ENCODE measurements around the gene LILRB3.
A peak's percentile ranks its signal among the peaks of the same experiment; 100 is the strongest.
"Not testable (repeated sequence)": the region's sequence is repeated elsewhere in the genome, so short reads cannot be mapped to it uniquely, and the experiment has no call there.

The LILRB3 gene

GRCh38 chr19:54189145-54189734 is 33.6 kb downstream of the LILRB3 start, which contains the start of gene MBOAT7:
Gene MBOAT7, minus strand, starts transcription at chr19:54189580. Its CDS starts 1,072 bp downstream, at chr19:54188508.
- DNase-seq = no peak

- DNase-seq = peak; percentile 91
Observed at GRCh38 chr19:54188215-54188871, 34.5 kb downstream of the LILRB3 start.

DNA sequence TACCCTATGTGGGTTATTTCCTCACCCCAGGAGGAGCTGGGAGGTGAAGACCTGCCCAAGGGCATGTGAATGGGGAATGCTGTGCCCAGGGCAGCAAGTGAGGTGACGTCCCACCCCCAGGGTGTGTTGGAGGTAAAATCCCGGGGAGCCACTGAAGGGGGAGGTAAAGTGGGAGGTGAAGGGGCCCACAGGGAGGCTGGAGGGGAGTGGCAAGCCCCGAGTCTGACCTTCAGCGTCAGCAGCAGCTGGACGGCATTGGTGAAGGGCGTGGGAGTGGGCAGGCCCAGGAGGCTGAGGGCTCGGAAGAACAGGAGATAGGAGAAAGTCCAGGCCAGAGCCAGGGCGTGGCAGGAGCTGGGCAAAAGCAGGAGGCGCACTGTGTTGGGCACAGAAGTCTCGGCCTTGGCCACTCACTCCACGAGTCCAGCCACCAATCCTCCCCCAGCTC is 35.8 kb downstream of the LILRB3 start:
- DNase-seq = no peak

- DNase-seq = no peak
Observed at GRCh38 chr19:54186351-54186750, 36.5 kb downstream of the LILRB3 start.

- DNase-seq = no peak
Observed at GRCh38 chr19:54183431-54183830, 39.4 kb downstream of the LILRB3 start.

DNA sequence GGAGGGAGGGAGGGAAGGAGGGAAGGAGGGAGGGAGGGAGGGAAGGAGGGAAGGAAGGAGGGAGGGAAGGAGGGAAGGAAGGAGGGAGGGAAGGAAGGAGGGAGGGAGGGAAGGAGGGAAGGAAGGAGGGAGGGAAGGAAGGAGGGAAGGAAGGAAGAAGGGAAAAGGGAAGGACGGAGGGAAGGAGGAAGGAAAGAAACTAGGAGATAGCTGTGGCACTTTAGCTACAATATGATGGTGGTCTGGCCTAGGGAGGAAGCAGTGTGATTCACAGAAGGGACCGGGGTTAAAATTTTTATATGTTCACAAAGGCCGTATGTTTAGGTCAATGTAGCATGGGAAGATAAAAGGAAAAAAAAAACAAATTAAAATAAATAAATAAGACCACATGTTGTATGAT is 40.9 kb downstream of the LILRB3 start:
- not testable (repeated sequence) for DNase-seq

- DNase-seq = no peak
Observed at GRCh38 chr19:54180691-54181091, 42.1 kb downstream of the LILRB3 start.

GRCh38 chr19:54179921-54180461 is 42.8 kb downstream of the LILRB3 start:
- no peak for DNase-seq

DNA sequence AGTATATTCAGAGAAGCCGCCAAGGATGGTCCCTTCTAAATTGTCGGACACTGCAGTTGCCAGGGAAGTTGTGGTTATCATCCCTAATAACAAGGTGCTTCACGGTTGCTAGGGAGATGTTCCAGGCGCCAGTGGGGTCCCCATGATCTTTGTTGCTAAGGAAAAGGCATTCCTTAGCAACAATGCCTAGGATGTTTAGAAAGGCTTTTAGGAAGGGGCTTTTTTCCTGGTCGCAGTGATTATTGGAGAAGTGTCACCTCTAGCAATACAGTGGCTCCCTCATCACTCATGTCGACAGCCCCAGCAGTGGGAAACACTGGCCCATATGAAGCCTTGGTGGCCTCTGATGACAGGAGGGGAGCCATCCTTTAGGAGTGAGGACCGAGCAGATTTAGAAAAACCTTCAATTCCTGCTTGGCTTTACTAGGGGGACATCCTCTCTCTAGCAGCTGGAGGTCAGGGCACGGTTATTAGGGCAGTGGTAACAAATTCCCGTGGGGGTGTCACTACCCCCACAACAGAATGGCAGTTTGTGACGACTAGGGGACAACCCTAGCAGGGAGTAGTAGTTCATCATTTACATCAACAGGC is 43.5 kb downstream of the LILRB3 start:
- DNase-seq = no peak

DNA sequence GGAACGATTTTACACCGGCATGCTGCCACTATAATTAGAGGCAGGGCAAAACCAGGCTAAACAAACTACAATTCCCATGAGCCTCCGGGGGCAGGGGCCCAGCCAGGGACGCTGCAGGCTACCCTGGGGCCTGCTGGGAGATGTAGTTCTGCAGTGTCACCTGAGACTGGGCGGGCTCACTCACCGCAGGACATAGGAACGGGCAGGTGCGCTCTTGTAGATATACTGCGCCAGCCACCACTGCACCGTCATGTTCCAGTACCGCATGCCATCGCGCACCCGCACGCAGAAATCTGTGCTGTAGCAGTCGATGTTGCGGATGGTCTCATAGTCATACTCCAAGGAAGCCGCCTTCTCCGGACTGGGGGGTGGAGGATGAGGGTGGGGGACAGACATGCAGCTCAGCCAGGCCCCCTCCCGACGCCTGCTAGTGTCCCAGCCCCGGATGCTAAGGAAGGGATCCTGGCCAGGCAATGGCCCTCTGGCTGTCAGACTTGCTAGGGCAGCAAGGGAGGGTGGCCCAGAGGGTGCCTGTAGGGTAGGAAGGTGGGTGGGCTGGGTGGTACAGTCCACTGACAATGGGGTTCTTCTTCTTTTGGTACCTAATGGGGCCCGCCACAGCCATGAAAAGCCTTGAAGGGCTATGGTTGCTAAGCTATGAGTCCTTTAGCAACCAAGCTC is 44.1 kb downstream of the LILRB3 start:
- peak; percentile 79 for DNase-seq

DNA sequence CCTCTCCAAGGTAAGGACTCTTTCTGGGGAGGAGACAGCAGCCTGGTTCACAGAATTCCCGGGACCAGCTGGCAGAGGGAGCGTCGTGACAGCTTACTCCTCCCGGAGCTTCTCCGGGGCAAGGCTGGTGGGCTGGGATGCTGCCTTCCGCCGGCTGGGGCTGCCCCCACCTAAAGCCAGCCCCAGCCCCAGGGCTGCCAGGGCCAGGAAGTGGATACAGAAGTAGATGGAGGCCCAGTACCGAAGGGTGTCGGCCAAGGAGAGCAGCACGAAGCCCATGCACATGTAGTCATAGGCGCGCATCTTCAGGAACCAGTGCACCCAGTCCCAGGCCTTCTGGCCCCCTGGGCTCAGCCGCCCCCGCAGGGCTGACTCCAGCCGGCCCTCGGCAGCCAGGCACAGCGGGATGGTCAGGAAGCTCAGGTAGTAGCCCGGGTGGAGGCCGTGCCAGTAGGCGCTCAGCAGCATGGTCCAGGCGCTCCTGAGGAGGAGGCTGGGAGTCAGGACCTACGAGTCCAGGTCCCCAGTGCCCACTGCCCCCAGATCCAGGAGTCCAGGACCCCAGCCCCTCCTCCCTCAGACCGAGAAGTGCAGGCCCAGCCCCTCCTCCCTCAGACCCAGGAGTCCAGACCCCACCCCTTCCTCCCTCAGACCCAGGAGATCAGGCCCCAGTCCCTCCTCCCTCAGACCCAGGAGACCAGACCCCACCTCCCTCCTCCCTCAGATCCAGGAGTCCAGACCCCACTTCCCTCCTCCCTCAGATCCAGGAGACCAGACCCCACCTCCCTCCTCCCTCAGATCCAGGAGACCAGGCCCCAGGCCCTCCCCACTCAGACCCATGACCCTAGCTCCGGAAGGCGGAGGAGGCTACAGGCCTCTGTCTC is 48.6 kb downstream of the LILRB3 start:
- DNase-seq = no peak

DNA sequence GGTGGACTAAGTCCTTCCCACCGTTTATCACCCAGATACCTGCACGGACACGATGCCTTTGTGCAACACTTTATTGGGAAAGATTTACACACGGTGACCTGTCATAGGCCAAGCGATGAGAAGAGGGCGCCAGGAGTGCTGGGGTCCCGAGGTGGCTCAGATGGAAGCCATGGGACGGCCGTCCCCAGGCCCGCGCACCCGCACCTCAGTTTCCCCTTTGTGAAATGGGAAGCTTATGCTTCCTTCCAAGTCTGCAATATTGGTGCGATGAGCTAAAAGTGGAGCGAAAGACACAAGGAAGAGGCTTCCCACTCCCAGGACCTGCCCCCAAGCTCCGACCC is 49.5 kb downstream of the LILRB3 start:
- DNase-seq = no peak

GRCh38 chr19:54172471-54173358 is 50.1 kb downstream of the LILRB3 start, which contains the start of gene TMC4:
Gene TMC4, minus strand, starts transcription at chr19:54173160. Its CDS starts 43 bp downstream, at chr19:54173117.
- DNase-seq = no peak

- DNase-seq = not testable (repeated sequence)
Observed at GRCh38 chr19:54171736-54172431, 50.9 kb downstream of the LILRB3 start.

- DNase-seq = no peak
Observed at GRCh38 chr19:54169149-54169740, 53.6 kb downstream of the LILRB3 start.

GRCh38 chr19:54168174-54168917 is 54.5 kb downstream of the LILRB3 start:
- peak; percentile 97 for DNase-seq
